Measurements from ENCODE around the gene VPS72. TPM values are rescaled to one million over a fixed set of nuclear protein-coding genes. Genes with fewer than 3 reads are reported as not detected.

Gene VPS72
- total and polyA plus RNA-seq, 10 of the 15 experiments (the other 5 are each of a cell fraction or from before 2014, with no cell fraction given) = 6.7 to 77.8 (median 58.1) TPM

GRCh38 chr1:151198254-151199127 is 8.5 kb upstream of the VPS72 start, which contains the start of gene PIP5K1A (continued):
- no peak for TF ChIP-seq RCOR1 (conservative IDR thresholded peaks at IDR 0.05; ENCODE audit: low read depth, low read length)
- peak; percentile 88 for TF ChIP-seq RELA (IDR thresholded peaks at IDR 0.05; ENCODE audit: borderline replicate concordance, partially characterized antibody)
- no peak for TF ChIP-seq BMI1 (IDR thresholded peaks at IDR 0.05; ENCODE audit: borderline replicate concordance)
- TF ChIP-seq BCL3 (IDR thresholded peaks at IDR 0.05; ENCODE audit: borderline replicate concordance, insufficient read depth, low read depth, low read length, poor library complexity, severe bottlenecking) = no peak
- TF ChIP-seq JUNB (IDR thresholded peaks at IDR 0.05) = no peak
- TF ChIP-seq ZNF687 (IDR thresholded peaks at IDR 0.05) = peak; percentile 81
- peak; percentile 87 to 96 for TF ChIP-seq BHLHE40 (IDR thresholded peaks at IDR 0.05; ENCODE audit: borderline replicate concordance in 1 of 2, low read depth in 2 of 2, low read length in 1 of 2)
- no peak for TF ChIP-seq SRF (IDR thresholded peaks at IDR 0.05; ENCODE audit: low read depth in 2 of 2, low read length in 2 of 2)
- TF ChIP-seq SMARCA5 (IDR thresholded peaks at IDR 0.05) = peak; percentile 45; the same call in 1 of the 2 replicates
- peak; percentile 77 for TF ChIP-seq MXI1 (IDR thresholded peaks at IDR 0.05; ENCODE audit: low read depth, low read length)
